HEK293 (cell line): ENCODE measurements around the gene RGPD8.

Source experiments
- CTCF ChIA-PET: fragments of 350-600 bp; formaldehyde crosslinking; extraction: SDS; loops from one replicate; lab custom pipeline; 2021; ENCODE audit warnings: antibody characterized with exemption; lab: Yijun Ruan, JAX
- POLR2A ChIA-PET: fragments of 300-600 bp; formaldehyde crosslinking; extraction: SDS; loops from one replicate; lab custom pipeline; 2020; ENCODE audit warnings: antibody characterized with exemption, inconsistent platforms; lab: Yijun Ruan, JAX
- H3K27ac ChIP-seq: fragments of 200-500 bp; sonication (Bioruptor generic); 2 replicates; pipeline ENCODE4 v1.5.1; 2014; ENCODE audit warnings: low read depth, low read length, control low read depth, inconsistent platforms; ENCODE audit errors: extremely low read depth
- H3K36me3 ChIP-seq, 2 experiments: fragments of 200-500 bp in 1 of 2; sonication (Bioruptor generic) in 1 of 2; 1 replicate in 1 of 2; 2 replicates in 1 of 2; pipeline ENCODE4 v1.5.1; 2014 to 2017; ENCODE audit warnings: inconsistent platforms in 2 of 2, low read length in 2 of 2; ENCODE audit not compliant: control insufficient read depth in 2 of 2, insufficient read depth in 1 of 2
- H3K4me1 ChIP-seq: fragments of 200-500 bp; sonication (Bioruptor generic); 2 replicates; pipeline ENCODE4 v1.5.1; 2014; ENCODE audit warnings: mild to moderate bottlenecking, low read length, inconsistent platforms; ENCODE audit not compliant: control insufficient read depth, insufficient read depth
- H3K4me3 ChIP-seq: 2 replicates; pipeline ENCODE4 v1.5.1; 2011; ENCODE audit warnings: low read depth, mild to moderate bottlenecking, control low read depth, low read length, moderate library complexity
- H3K9me3 ChIP-seq: fragments of 200-500 bp; sonication (Bioruptor generic); 2 replicates; pipeline ENCODE4 v1.5.1; 2014; ENCODE audit warnings: low read depth, low read length, inconsistent platforms; ENCODE audit not compliant: control insufficient read depth, insufficient read depth
- KLF1 ChIP-seq: fragments of 450-650 bp; formaldehyde crosslinking; IDR thresholded peaks from 2 replicates; pipeline ENCODE4 v1.5.1; 2016; ENCODE audit warnings: missing biosample characterization, missing genetic modification characterization
- SP7 ChIP-seq: fragments of 450-650 bp; formaldehyde crosslinking; IDR thresholded peaks from 2 replicates; pipeline ENCODE4 v1.5.1; 2016; ENCODE audit warnings: missing biosample characterization, missing genetic modification characterization
- ZFHX2 ChIP-seq: fragments of 450-650 bp; formaldehyde crosslinking; conservative IDR thresholded peaks from 2 replicates; pipeline ENCODE4 v1.5.1; 2016; ENCODE audit warnings: missing biosample characterization, missing genetic modification characterization
- ZNF133 ChIP-seq: fragments of 450-650 bp; formaldehyde crosslinking; IDR thresholded peaks from 2 replicates; pipeline ENCODE4 v1.5.1; 2016; ENCODE audit warnings: missing biosample characterization, missing genetic modification characterization
- ZNF138 ChIP-seq: fragments of 450-650 bp; formaldehyde crosslinking; IDR thresholded peaks from 2 replicates; pipeline ENCODE4 v1.5.1; 2016; ENCODE audit warnings: missing biosample characterization, missing genetic modification characterization, borderline replicate concordance
- ZNF174 ChIP-seq: fragments of 450-650 bp; formaldehyde crosslinking; IDR thresholded peaks from 2 replicates; pipeline ENCODE4 v1.5.0; 2017; ENCODE audit warnings: missing biosample characterization, mild to moderate bottlenecking, missing genetic modification characterization
- ZNF19 ChIP-seq: fragments of 450-650 bp; formaldehyde crosslinking; IDR thresholded peaks from 2 replicates; pipeline ENCODE4; 2016; ENCODE audit warnings: missing biosample characterization, missing genetic modification characterization, low read depth
- ZNF404 ChIP-seq: fragments of 450-650 bp; formaldehyde crosslinking; IDR thresholded peaks from 2 replicates; pipeline ENCODE4 v1.5.1; 2017; ENCODE audit warnings: missing biosample characterization, missing genetic modification characterization
- ZNF48 ChIP-seq: fragments of 450-650 bp; formaldehyde crosslinking; IDR thresholded peaks from 2 replicates; pipeline ENCODE4 v1.5.1; 2016; ENCODE audit warnings: missing biosample characterization, missing genetic modification characterization
- ZNF521 ChIP-seq: fragments of 450-650 bp; formaldehyde crosslinking; IDR thresholded peaks from 2 replicates; pipeline ENCODE4 v1.5.1; 2017; ENCODE audit warnings: missing biosample characterization, mild to moderate bottlenecking, missing genetic modification characterization
- ZNF621 ChIP-seq: fragments of 450-650 bp; formaldehyde crosslinking; IDR thresholded peaks from 2 replicates; pipeline ENCODE4 v1.5.1; 2017; ENCODE audit warnings: missing biosample characterization, missing genetic modification characterization
- TF ChIP-seq, protein P1 (sequence below): fragments of 450-650 bp; formaldehyde crosslinking; IDR thresholded peaks from 2 replicates; pipeline ENCODE4 v1.5.1; 2017; ENCODE audit warnings: missing biosample characterization, missing genetic modification characterization
- TF ChIP-seq, protein P2 (sequence below): fragments of 450-650 bp; formaldehyde crosslinking; IDR thresholded peaks from 2 replicates; pipeline ENCODE4 v1.5.0; 2017; ENCODE audit warnings: missing biosample characterization, missing genetic modification characterization, borderline replicate concordance
- TF ChIP-seq, protein P3 (sequence below): fragments of 450-650 bp; formaldehyde crosslinking; IDR thresholded peaks from 2 replicates; pipeline ENCODE4 v1.5.1; 2016; ENCODE audit warnings: missing biosample characterization, missing genetic modification characterization, low read depth
- TF ChIP-seq, protein P4 (sequence below): fragments of 450-650 bp; formaldehyde crosslinking; IDR thresholded peaks from 2 replicates; pipeline ENCODE4 v1.5.1; 2016; ENCODE audit warnings: missing biosample characterization, missing genetic modification characterization

RGPD8 gene

DNA sequence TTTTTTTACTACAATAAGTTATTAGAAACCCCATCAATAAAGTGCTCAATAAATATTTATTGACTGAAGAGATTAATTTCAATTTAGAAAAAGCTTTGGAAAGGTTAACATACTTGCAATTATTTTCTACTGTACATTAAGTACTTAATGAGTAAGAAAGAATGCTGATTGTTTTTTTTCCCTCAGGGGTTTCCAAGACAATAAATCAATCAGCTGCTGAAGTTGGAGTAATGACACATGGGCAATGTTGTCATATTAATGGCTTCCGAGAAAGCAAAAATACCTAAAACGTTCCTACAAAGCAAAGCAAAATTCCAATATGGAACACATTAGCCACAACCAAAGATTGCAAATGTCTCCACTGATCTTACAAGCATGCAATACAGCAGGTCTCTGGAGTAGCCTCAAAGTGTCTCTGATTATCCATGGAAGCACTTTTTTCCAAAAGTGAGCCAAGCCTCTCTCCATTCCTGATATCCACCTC is 91.3 kb downstream of the RGPD8 start:
- Histone ChIP-seq H3K4me1 (no peaks in the 10 kb centered on the region), H3K9me3 (no peaks in the 10 kb centered on the region), H3K4me3 (no peak overlapping the region), H3K27ac (no peak overlapping the region), H3K36me3 (no peaks in the 10 kb centered on the region)
- TF ChIP-seq, protein P1, sequence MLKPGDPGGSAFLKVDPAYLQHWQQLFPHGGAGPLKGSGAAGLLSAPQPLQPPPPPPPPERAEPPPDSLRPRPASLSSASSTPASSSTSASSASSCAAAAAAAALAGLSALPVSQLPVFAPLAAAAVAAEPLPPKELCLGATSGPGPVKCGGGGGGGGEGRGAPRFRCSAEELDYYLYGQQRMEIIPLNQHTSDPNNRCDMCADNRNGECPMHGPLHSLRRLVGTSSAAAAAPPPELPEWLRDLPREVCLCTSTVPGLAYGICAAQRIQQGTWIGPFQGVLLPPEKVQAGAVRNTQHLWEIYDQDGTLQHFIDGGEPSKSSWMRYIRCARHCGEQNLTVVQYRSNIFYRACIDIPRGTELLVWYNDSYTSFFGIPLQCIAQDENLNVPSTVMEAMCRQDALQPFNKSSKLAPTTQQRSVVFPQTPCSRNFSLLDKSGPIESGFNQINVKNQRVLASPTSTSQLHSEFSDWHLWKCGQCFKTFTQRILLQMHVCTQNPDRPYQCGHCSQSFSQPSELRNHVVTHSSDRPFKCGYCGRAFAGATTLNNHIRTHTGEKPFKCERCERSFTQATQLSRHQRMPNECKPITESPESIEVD: no peak
- TF ChIP-seq SP7 (tag by site-specific recombination) (no peak), KLF1 (tag by site-specific recombination) (no peak), ZNF48 (tag by site-specific recombination) (no peak), ZNF521 (no peak), ZFHX2 (tag by site-specific recombination) (no peak), ZNF621 (tag by site-specific recombination) (no peak), ZNF133 (tag by site-specific recombination) (no peak), ZNF138 (tag by site-specific recombination) (no peak)
- TF ChIP-seq, protein P2, sequence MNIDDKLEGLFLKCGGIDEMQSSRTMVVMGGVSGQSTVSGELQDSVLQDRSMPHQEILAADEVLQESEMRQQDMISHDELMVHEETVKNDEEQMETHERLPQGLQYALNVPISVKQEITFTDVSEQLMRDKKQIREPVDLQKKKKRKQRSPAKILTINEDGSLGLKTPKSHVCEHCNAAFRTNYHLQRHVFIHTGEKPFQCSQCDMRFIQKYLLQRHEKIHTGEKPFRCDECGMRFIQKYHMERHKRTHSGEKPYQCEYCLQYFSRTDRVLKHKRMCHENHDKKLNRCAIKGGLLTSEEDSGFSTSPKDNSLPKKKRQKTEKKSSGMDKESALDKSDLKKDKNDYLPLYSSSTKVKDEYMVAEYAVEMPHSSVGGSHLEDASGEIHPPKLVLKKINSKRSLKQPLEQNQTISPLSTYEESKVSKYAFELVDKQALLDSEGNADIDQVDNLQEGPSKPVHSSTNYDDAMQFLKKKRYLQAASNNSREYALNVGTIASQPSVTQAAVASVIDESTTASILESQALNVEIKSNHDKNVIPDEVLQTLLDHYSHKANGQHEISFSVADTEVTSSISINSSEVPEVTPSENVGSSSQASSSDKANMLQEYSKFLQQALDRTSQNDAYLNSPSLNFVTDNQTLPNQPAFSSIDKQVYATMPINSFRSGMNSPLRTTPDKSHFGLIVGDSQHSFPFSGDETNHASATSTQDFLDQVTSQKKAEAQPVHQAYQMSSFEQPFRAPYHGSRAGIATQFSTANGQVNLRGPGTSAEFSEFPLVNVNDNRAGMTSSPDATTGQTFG (tag by site-specific recombination): no peak
- TF ChIP-seq, protein P3, sequence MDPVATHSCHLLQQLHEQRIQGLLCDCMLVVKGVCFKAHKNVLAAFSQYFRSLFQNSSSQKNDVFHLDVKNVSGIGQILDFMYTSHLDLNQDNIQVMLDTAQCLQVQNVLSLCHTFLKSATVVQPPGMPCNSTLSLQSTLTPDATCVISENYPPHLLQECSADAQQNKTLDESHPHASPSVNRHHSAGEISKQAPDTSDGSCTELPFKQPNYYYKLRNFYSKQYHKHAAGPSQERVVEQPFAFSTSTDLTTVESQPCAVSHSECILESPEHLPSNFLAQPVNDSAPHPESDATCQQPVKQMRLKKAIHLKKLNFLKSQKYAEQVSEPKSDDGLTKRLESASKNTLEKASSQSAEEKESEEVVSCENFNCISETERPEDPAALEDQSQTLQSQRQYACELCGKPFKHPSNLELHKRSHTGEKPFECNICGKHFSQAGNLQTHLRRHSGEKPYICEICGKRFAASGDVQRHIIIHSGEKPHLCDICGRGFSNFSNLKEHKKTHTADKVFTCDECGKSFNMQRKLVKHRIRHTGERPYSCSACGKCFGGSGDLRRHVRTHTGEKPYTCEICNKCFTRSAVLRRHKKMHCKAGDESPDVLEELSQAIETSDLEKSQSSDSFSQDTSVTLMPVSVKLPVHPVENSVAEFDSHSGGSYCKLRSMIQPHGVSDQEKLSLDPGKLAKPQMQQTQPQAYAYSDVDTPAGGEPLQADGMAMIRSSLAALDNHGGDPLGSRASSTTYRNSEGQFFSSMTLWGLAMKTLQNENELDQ (tag by site-specific recombination): no peak
- ChIA-PET CTCF (no interaction called here), POLR2A (no interaction called here)

DNA sequence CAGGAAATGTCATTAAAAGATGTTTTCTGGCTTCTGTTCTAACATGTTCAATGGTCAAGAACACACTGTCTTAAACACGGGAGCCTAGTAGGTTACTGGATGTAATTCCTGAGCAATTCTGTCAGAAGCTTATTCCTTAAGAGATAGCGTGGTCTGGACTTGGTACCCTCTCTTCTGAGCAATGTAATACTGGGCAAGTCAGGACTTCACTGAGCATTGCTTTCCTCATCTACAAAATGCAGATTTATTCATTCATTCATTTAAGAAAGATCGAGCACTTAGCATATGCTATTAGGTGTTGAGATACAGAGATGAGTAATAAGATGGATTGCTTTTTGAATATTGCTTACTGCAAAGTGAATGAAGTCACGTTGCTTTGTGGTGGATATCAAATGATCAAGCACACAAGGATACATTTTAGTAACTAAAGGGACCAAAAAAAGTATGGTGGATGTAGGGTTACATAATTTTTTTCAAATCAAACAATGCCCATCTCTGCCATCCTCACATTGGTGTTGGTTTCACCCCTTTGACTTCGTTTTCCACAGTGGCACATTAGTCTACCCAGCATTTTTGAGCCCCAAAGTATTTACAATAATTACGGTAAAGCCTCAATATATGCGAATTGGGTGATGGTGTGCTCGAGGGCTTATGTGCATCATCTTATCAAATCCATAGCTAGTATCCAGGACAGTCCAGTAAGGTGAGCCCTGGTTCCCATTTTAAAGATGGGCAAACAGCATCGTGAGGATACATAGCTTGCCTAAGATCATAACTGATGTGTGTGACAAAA is 92.8 kb downstream of the RGPD8 start:
- CTCF ChIA-PET: no interaction called here

More for the DNA sequence above, 92.8 kb downstream of the RGPD8 start:
- TF ChIP-seq ZNF19 (tag by site-specific recombination) (no peak), ZNF404 (tag by site-specific recombination) (no peak), ZNF174 (tag by site-specific recombination) (no peak)
- TF ChIP-seq, protein P4, sequence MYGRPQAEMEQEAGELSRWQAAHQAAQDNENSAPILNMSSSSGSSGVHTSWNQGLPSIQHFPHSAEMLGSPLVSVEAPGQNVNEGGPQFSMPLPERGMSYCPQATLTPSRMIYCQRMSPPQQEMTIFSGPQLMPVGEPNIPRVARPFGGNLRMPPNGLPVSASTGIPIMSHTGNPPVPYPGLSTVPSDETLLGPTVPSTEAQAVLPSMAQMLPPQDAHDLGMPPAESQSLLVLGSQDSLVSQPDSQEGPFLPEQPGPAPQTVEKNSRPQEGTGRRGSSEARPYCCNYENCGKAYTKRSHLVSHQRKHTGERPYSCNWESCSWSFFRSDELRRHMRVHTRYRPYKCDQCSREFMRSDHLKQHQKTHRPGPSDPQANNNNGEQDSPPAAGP (tag by site-specific recombination): no peak
- Histone ChIP-seq H3K27ac (no peak overlapping the region), H3K9me3 (no peaks in the 10 kb centered on the region), H3K36me3 (no peaks in the 10 kb centered on the region), H3K4me3 (no peak overlapping the region), H3K4me1 (no peaks in the 10 kb centered on the region)
- POLR2A ChIA-PET: no interaction called here
